Keratinocyte (primary cell): ENCODE results near the gene SSMEM1. TPM values are rescaled to one million over a fixed set of nuclear protein-coding genes. Genes with fewer than 3 reads are reported as not detected.
A peak's percentile ranks its signal among the peaks of the same experiment; 100 is the strongest.

ENCODE experiments used
- DNase-seq: peaks from one replicate; pipeline ENCODE4 v3.0.0-alpha.2; 2011; ENCODE audit warnings: low read depth, missing footprints, low spot score
- FAIRE-seq: peaks from 2 replicates; lab custom pipeline; 2011; peaks lifted over from hg19 to GRCh38; lab: Jason Lieb, UNC
- H2AFZ ChIP-seq: 2 replicates; pipeline ENCODE4 v1.6.0; 2012; ENCODE audit warnings: low read length, control low read depth, inconsistent platforms; ENCODE audit not compliant: control insufficient read depth
- H3K27ac ChIP-seq: 2 replicates; pipeline ENCODE4 v1.5.1; 2011; ENCODE audit warnings: low read length; ENCODE audit not compliant: control insufficient read depth, insufficient read depth
- H3K27me3 ChIP-seq: 3 replicates; pipeline ENCODE4 v1.6.0; 2011; ENCODE audit warnings: low read length; ENCODE audit not compliant: control insufficient read depth, insufficient read depth; ENCODE audit errors: extremely low read depth
- H3K36me3 ChIP-seq, 2 experiments: 2 replicates in 1 of 2; 3 replicates in 1 of 2; pipeline ENCODE4 v1.5.1; 2011; ENCODE audit warnings: low read length in 2 of 2, mild to moderate bottlenecking in 1 of 2; ENCODE audit not compliant: control insufficient read depth in 2 of 2, insufficient read depth in 2 of 2; ENCODE audit errors: extremely low read depth in 1 of 2
- H3K4me1 ChIP-seq: 3 replicates; pipeline ENCODE4 v1.5.1; 2011; ENCODE audit warnings: low read length; ENCODE audit not compliant: control insufficient read depth, insufficient read depth; ENCODE audit errors: extremely low read depth
- H3K4me2 ChIP-seq: 3 replicates; pipeline ENCODE4 v1.6.0; 2011; ENCODE audit warnings: low read depth, low read length; ENCODE audit not compliant: control insufficient read depth, insufficient read depth; ENCODE audit errors: extremely low read depth
- H3K4me3 ChIP-seq, 3 experiments: fragments of 200-600 bp in 1 of 3; sonication (generic) in 1 of 3; 2 replicates in 2 of 3; 3 replicates in 1 of 3; pipeline ENCODE4 v1.5.1; 2011 to 2016; ENCODE audit warnings: low read length in 3 of 3, mild to moderate bottlenecking in 3 of 3, control low read depth in 2 of 3, inconsistent platforms in 1 of 3, low read depth in 1 of 3, mixed read lengths in 1 of 3, mixed run types in 1 of 3, moderate library complexity in 1 of 3; ENCODE audit not compliant: control insufficient read depth in 2 of 3, insufficient read depth in 2 of 3; ENCODE audit errors: extremely low read depth in 1 of 3
- H3K79me2 ChIP-seq: 2 replicates; pipeline ENCODE4 v1.6.0; 2012; ENCODE audit warnings: low read length; ENCODE audit not compliant: control insufficient read depth, insufficient read depth
- H3K9ac ChIP-seq: 3 replicates; pipeline ENCODE4 v1.6.0; 2011; ENCODE audit warnings: low read length; ENCODE audit not compliant: control insufficient read depth, insufficient read depth; ENCODE audit errors: extremely low read depth
- H3K9me1 ChIP-seq: 3 replicates; pipeline ENCODE4 v1.6.0; 2011; ENCODE audit warnings: low read length; ENCODE audit not compliant: control insufficient read depth, insufficient read depth; ENCODE audit errors: extremely low read depth
- H3K9me3 ChIP-seq: 2 replicates; pipeline ENCODE4 v1.5.1; 2012; ENCODE audit warnings: low read depth, low read length; ENCODE audit not compliant: control insufficient read depth
- H4K20me1 ChIP-seq: 3 replicates; pipeline ENCODE4 v1.6.0; 2011; ENCODE audit warnings: low read length; ENCODE audit not compliant: control insufficient read depth, insufficient read depth; ENCODE audit errors: extremely low read depth
- EZH2 ChIP-seq: IDR thresholded peaks from one replicate; pipeline ENCODE4 v1.6.1; 2012; ENCODE audit warnings: inconsistent platforms, mild to moderate bottlenecking, low read length, moderate library complexity
- dilution Hi-C: fragments of 300-500 bp; cut with MboI; formaldehyde crosslinking; loops from one replicate; pipeline ENCODE4 v1.7.0; 2020; ENCODE audit warnings: low sequenced_read_pairs; ENCODE audit not compliant: extremely low pct_ligation_motif_present
- polyA plus RNA-seq, 5 experiments: library from polyadenylated mRNA; depleted of rRNA in 3 of 5; stranded (reverse) in 3 of 5; stranded (forward) in 1 of 5; unstranded in 1 of 5; fragments of >200 nt; gene quantifications; 1 replicate in 1 of 5; 2 replicates in 3 of 5; 3 replicates in 1 of 5; pipeline versions ENCODE4 v1.2.1 to v1.2.3, GENCODE V29; 2011 to 2012; ENCODE audit warnings: missing spikeins in 2 of 5, low read depth in 1 of 5, low replicate concordance in 1 of 5
- TF ChIP-seq, protein P1 (sequence below), 3 experiments: IDR thresholded peaks in 1 of 3; conservative IDR thresholded peaks in 1 of 3; optimal IDR thresholded peaks in 1 of 3; 2 replicates in 2 of 3; 3 replicates in 1 of 3; pipeline versions ENCODE3 to v1.5.1; 2011; ENCODE audit warnings: low read length in 3 of 3, mild to moderate bottlenecking in 3 of 3, moderate library complexity in 2 of 3, control low read depth in 1 of 3, inconsistent platforms in 1 of 3; ENCODE audit not compliant: insufficient read depth in 2 of 3; ENCODE audit errors: extremely low read depth in 1 of 3

Gene SSMEM1
- polyA plus RNA-seq, 1 donor (not counting 4 experiments of a cell fraction or from before 2014, with no cell fraction given): not detected

DNA sequence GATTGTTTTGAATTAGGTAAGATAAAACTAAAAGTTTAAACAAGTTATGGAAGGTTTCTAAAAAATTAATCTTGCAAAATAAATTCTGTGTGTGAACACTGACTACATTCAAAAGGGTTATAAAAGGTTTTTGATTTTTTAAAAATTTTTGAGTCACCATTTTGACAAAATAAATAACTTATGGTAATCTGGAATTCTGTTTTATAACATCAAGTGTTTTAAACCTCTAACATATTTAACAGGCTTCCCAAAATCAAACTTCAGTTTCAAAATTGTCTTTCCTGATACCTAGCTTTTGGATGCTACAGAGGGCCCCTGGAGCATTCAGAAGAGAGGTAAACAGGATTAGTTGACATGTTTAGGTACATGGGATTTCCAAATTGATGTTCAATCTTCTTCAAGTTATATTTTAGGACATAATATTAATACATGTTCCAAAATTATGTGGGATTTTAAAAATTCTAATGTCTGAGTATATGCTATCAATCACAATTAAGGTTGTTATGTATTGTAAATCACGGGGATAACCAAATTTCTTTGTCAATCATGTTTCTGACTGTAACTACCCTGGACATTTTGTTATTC, 50.9 kb downstream of the SSMEM1 start:
- H3K9me3 ChIP-seq: peaks cover 5% of the 10 kb centered on the region
- dilution Hi-C loops: no loop called here
- FAIRE-seq (no peak), DNase-seq (no peak)
- H3K27ac ChIP-seq: no peak overlapping the region
- H3K4me2 ChIP-seq: no peak overlapping the region
- no peak overlapping the region for H2AFZ ChIP-seq
- no peaks in the 10 kb centered on the region for H3K79me2 ChIP-seq
- H3K4me1 ChIP-seq: no peaks in the 10 kb centered on the region
- TF ChIP-seq EZH2: no peak
- no peak overlapping the region for H3K4me3 ChIP-seq
- no peaks in the 10 kb centered on the region for H3K27me3 ChIP-seq
- no peaks in the 10 kb centered on the region for H3K36me3 ChIP-seq
- H4K20me1 ChIP-seq: no peaks in the 10 kb centered on the region
- no peaks in the 10 kb centered on the region for H3K9me1 ChIP-seq
- H3K9ac ChIP-seq: no peak overlapping the region

DNA sequence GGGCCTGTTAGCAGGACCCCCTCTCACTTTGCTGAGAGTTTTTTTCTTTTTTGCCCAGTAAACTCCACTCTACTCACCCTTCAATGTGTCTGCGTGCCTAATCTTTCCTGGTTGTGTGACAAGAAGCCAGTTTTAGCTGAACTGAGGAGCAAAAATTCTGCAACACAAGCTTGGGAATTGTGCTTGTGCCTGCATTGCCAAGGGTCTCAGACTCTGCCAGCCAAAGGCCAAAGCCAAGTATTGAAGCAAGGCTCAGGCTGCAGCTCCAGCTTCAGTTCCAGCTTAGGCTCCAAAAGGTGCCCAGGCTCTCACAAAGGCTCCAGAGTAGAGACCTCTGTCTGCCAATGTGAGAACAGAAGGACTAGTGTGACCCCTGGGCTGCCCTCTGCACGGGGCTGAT, 54.8 kb downstream of the SSMEM1 start:
- H3K27me3 ChIP-seq: no peaks in the 10 kb centered on the region
- no peak overlapping the region for H3K27ac ChIP-seq
- H2AFZ ChIP-seq: no peak overlapping the region
- no peak for DNase-seq
- H4K20me1 ChIP-seq: no peaks in the 10 kb centered on the region
- H3K9me3 ChIP-seq: peaks cover 3% of the 10 kb centered on the region
- no peak overlapping the region for H3K4me3 ChIP-seq
- H3K9me1 ChIP-seq: no peaks in the 10 kb centered on the region
- no peak overlapping the region for H3K4me2 ChIP-seq
- H3K79me2 ChIP-seq: no peaks in the 10 kb centered on the region
- no peak overlapping the region for H3K9ac ChIP-seq
- no peaks in the 10 kb centered on the region for H3K4me1 ChIP-seq
- dilution Hi-C loops: no loop called here
- H3K36me3 ChIP-seq: no peaks in the 10 kb centered on the region
- TF ChIP-seq, protein P1, sequence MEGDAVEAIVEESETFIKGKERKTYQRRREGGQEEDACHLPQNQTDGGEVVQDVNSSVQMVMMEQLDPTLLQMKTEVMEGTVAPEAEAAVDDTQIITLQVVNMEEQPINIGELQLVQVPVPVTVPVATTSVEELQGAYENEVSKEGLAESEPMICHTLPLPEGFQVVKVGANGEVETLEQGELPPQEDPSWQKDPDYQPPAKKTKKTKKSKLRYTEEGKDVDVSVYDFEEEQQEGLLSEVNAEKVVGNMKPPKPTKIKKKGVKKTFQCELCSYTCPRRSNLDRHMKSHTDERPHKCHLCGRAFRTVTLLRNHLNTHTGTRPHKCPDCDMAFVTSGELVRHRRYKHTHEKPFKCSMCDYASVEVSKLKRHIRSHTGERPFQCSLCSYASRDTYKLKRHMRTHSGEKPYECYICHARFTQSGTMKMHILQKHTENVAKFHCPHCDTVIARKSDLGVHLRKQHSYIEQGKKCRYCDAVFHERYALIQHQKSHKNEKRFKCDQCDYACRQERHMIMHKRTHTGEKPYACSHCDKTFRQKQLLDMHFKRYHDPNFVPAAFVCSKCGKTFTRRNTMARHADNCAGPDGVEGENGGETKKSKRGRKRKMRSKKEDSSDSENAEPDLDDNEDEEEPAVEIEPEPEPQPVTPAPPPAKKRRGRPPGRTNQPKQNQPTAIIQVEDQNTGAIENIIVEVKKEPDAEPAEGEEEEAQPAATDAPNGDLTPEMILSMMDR (optimal IDR thresholded peaks at IDR 0.05 in 1 of 3, IDR thresholded peaks at IDR 0.05 in 1 of 3, conservative IDR thresholded peaks at IDR 0.05 in 1 of 3; ENCODE audit: extremely low read depth in 1 of 3, insufficient read depth in 2 of 3, low read length in 3 of 3): no peak
- TF ChIP-seq EZH2: no peak
- peak; percentile 72 for FAIRE-seq

DNA sequence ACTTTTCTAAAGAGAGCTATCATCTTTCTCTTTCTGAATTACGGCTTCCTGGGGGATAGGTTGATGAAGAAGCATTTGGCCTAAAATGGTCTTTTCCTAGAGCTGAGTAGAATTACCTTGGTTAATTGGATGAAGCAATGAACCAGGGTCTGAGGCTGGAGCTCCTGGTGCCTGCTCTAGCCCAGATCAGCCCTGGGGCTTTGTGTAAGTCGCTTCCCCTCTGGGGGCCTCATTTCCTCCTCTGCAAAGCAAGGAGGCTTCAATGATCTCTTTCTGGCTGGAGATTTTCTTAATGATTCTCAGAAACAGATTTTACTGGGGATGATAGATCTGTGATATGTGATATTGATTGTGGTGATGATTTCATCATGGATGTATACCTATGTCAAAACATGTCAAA, 55.5 kb downstream of the SSMEM1 start:
- Histone ChIP-seq H3K4me3 (no peak overlapping the region), H3K9ac (no peak overlapping the region), H3K9me1 (no peaks in the 10 kb centered on the region), H3K4me2 (no peak overlapping the region), H3K27me3 (no peaks in the 10 kb centered on the region), H2AFZ (no peak overlapping the region), H3K79me2 (no peaks in the 10 kb centered on the region), H3K27ac (no peak overlapping the region), H4K20me1 (no peaks in the 10 kb centered on the region), H3K4me1 (no peaks in the 10 kb centered on the region), H3K9me3 (no peaks in the 10 kb centered on the region), H3K36me3 (no peaks in the 10 kb centered on the region)
- no peak for FAIRE-seq
- TF ChIP-seq, protein P1 (optimal IDR thresholded peaks at IDR 0.05 in 1 of 3, IDR thresholded peaks at IDR 0.05 in 1 of 3, conservative IDR thresholded peaks at IDR 0.05 in 1 of 3; ENCODE audit: extremely low read depth in 1 of 3, insufficient read depth in 2 of 3, low read length in 3 of 3): no peak
- TF ChIP-seq EZH2: no peak
- dilution Hi-C loops: no loop called here
- DNase-seq: no peak
